A549 treated with dexamethasone at 1 μM for 4 hours (cell line): ENCODE data around the gene GCSAML. TPM values are rescaled to one million over a fixed set of nuclear protein-coding genes. Genes with fewer than 3 reads are reported as not detected.

Experiments used
- total RNA-seq: library from RNA; stranded (reverse); fragments of 200-300 nt; extraction: Qiagen RNA extraction; gene quantifications from 5 replicates; pipeline ENCODE4 v1.2.3, GENCODE V29; 2022

Gene GCSAML
- not detected in 5 replicates for total RNA-seq

DNA sequence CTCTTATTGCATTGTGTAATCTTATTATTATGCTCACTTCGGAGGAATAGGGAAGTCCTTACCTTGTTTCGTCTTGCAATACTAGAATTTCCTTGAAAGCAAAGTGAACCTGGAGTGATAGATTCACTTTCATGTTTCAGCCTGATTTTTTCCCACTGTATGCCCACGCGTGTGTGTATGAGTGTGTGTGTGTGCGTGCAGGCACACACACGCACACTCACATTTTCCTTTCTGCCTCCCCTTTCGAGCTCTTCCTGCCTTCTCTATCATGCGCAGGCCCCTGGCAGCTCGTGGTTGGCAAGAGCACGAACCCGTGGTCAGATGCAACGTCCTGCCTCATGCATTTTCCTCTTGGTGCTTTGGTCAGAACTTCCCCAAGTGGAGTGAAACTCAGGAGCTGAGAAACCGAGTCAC lies at the start of gene GCSAML:
Gene GCSAML (plus strand): TSS at position 366 of the 414 bp plus-strand sequence. CDS start 58 bp downstream, outside the sequence.

GRCh38 chr1:247536340-247536739 lies 12.6 kb upstream of the GCSAML start, which contains the start of gene OR2C3:
TSS of gene OR2C3 (minus strand) at chr1:247536440. CDS start at chr1:247532511, 3,929 bp downstream.

DNA sequence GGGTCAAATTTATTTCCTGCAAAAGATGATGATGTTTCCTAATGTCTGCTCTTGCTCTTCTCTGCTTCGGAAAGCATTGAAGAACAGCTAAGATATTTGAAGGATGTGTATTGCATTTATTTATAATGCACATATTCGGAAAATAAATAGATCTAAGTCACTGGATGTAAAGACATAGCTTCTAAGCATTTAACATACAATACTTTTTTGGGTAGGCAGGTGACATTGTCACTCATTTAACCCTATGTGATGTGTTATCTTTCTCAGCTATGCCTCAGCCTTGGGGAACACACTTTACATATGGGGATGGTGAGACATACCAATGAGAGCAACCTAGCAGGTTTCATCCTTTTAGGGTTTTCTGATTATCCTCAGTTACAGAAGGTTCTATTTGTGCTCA lies 39.1 kb downstream of the GCSAML start, which contains the start of gene OR2G2:
Gene OR2G2 (plus strand): TSS at position 301 of the 400 bp plus-strand sequence. CDS start 0 bp downstream, at position 301.

GRCh38 chr1:247605286-247605685 lies 56.4 kb downstream of the GCSAML start, which contains the start of gene OR2G3:
TSS of gene OR2G3 (plus strand) at chr1:247605586. CDS start at chr1:247605586, 0 bp downstream.

Other genes with a start within 250 kb of the GCSAML start
- 15.6 to 19.5 TPM (median 18.5 TPM) in 5 replicates for gene ZNF496, start 217.3 kb upstream of the GCSAML start, total RNA-seq
- gene NLRP3, start 133.0 kb upstream of the GCSAML start, total RNA-seq: not detected in 5 replicates
- gene OR2B11, start 91.0 kb upstream of the GCSAML start, total RNA-seq: not detected in 5 replicates
- gene OR2C3, start 12.7 kb upstream of the GCSAML start, total RNA-seq: not detected in 5 replicates
- not detected in 5 replicates for gene OR2G2, start 39.2 kb downstream of the GCSAML start, total RNA-seq
- not detected in 5 replicates for gene OR2G3, start 56.5 kb downstream of the GCSAML start, total RNA-seq
- gene OR13G1, start 130.6 kb downstream of the GCSAML start, total RNA-seq: not detected in 5 replicates
- gene OR6F1, start 167.5 kb downstream of the GCSAML start, total RNA-seq: not detected in 5 replicates
- not detected in 5 replicates for gene OR14K1, start 189.5 kb downstream of the GCSAML start, total RNA-seq
- gene OR14A2, start 199.0 kb downstream of the GCSAML start, total RNA-seq: not detected in 5 replicates
- gene OR1C1, start 211.4 kb downstream of the GCSAML start, total RNA-seq: not detected in 5 replicates